Activated CD4-positive, alpha-beta T cell treated with anti-CD3 and anti-CD28 coated beads for 48 hours (primary cell): ENCODE results near the gene LRMDA.

Experiments used
- DNase-seq: peaks from one replicate; pipeline ENCODE4 v3.0.0-alpha.2; 2020

Gene LRMDA

DNA sequence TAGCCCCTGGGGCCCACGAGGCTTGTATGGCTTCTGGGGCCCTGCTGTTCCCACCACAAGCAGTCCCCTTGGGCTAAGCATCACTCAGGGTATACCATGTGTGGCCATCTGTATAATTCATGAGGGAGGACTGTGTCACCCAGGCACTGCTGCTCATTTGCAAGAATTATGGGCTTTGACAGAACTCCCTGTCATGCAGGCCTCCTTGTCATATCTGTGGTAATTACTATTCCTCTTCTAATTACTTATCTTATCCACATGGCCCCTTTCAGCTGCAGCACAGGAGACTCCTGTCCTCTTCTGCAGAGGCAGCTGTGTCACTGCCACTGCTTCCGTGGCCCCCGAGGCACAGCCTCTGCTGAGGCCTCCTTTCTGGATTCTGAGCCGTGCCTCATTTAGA is 46.3 kb downstream of the LRMDA start:
- no peak for DNase-seq

DNA sequence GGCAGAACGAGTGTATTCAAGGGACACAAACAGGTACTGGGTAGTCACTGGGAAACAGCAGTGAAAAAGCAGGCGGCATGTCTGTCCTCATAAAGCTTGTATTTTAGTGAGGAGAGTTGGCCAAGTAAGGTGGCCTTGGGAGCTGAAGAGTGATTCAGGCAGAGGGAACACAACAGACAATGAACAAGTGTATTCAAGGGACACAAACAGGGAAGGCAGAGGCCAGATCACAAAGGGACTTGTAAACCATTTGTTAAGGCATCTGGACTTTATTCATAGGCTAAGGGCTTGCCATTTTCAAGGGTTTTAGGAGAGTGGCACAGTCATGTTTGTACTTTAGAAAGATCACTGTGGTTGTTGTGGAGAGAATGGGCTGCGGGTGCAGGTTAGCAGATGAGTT is 49.0 kb downstream of the LRMDA start:
- no peak for DNase-seq

DNA sequence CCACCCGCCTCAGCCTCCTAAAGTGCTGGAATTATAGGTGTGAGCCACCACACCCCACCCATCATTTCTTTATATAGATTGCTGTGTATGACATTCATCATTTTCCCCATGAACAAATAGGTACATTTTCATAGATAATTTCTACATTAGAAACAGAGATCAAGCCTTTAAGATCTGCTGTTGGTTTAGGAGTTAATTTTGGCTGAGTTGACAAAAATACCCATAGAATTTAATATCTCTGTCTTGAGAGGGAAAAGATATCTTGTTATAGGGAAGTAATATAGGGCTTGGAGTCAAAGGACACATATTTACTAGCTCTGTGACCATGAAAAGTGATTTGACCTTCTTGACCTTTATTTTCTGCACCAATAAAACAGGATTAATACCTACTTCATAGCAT is 51.8 kb downstream of the LRMDA start:
- DNase-seq, result no peak

DNA sequence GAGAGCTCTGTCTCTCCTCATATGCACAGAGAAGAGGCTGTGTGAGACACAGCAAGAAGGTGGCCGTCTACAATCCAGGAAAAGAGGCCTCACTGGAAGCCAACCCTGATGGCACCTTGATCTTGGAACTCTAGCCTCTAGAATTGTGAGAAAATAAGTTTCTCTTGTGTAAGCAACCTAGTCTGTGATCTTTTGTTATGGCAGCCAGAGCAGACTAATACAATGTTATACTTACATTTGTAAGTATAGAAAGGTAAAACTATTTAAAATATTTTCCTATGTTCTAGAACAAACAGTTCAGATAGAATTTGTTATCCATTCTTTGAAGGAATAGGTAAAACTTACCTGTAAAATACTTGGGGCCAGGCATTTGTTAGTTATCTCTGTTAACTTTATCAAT is 53.3 kb downstream of the LRMDA start:
- no peak for DNase-seq

DNA sequence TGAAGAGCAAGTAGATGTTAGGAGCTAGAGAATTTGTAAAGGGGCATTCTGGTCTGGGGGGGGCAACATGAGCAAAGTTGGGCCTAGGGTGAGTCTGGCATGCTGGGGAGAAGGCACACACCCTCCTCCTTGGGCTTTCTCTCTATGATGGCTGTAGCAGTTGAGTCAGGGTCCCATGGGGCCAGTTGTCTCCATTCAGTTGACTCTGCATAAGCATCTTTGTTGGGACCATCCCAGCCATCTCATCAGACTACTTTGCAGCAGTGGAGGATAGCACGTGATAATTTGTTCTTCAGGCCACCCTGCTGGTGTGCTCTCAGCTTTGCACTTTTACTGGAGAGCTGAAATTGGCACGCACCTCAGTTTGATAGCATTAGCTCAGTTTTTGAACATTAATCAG is 55.2 kb downstream of the LRMDA start:
- DNase-seq, result no peak

DNA sequence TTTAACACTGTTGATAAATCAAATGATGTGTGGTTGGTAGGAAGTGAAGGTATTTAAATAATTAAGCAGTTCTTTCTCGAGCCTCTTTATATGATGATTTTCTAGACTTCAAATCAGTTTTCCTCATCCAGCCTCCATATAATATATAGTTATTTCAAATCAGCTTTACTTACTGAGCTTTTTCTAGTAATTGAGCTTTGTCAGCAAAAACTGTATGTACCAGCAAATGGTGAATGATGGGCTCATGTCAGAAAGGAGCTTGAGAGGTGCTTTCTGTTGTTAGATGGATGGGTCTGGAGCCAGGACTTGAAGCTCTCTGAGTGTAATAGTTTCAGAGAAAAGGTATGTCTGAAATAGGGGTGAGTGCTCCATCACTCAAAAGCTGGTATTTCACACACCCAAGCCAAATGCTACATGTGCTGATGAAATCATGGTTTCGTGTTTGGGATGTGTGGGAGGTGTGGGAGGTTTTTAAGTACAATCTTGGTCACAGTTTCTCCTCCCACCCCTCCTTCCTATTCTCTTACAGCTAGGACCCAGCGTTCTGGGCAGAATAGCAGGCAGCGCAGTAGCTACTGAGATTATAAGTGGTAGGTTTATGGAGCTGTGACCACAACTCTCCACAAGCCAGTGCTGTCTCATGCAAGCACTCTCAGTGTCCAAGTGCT is 55.8 kb downstream of the LRMDA start:
- DNase-seq, result no peak

DNA sequence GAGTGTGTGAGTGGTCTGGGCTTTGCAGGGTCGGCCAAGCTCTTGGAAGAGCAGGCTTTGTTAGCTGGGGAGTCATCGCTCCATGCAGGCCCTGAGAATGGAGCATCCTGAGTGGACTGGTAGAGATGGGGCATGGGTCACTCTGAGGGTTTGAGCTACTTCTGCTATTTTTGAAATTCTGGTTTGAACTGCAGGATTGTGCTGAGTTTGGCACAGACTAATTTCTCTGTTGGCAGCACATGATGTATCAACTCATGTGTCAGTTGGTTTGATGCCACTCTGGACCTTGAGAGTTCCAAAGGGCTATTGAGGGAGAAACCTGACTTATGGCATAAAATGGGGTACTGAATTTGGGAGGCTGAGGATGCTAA is 56.3 kb downstream of the LRMDA start:
- DNase-seq, result no peak

DNA sequence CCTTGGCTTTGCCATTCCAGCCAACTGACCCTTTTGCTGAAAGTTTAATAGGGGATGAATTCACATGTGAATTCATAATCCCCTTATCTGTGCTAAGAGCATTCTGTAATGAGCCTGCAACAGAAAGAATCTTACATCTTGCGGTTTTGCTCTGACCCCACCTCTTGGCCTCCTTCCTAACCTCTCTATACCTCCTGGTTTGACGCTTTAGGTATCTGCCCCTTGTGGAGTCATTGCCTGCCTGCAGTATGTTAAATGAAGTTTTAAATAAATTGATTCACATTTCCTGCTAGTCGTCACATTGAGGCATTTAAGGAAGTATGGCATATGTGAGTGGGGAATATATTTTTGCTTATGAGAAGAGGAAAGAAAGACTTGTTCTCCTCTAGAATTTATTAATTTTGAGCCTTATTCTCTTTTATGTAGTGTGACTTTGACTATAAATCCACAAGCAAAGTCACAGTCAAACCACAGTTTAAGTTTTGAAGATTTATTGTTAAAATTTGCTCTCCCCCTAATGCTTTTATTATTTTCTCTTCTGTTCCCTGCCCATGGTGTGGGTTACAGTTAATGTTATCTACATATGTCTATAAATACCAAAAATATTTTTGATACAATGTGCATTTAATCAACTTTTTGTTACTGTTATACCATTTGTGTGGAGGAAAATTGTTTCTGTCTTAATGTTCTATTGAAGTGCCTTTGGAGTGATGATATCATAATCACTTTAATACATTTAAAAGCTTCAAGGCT is 60.9 kb downstream of the LRMDA start:
- DNase-seq, result no peak

DNA sequence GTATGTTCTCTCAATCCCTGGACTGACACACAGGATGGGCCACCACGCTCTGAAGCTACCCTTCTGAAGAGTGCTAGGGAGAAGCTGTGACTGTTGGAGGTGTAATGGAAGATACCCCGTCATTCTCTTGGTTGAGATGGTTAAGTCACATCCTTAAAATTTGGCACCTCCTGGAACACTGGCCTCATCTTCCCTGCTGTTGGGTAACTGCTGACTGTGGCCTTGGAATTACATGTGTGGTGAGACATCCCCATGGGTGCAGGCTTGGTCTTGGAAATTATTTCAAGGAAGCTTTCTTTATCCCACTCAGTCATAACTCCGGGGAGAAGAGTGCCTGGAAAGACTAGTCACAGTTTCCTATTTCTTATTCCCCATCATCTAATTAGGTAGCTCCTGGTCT is 62.0 kb downstream of the LRMDA start:
- no peak for DNase-seq

DNA sequence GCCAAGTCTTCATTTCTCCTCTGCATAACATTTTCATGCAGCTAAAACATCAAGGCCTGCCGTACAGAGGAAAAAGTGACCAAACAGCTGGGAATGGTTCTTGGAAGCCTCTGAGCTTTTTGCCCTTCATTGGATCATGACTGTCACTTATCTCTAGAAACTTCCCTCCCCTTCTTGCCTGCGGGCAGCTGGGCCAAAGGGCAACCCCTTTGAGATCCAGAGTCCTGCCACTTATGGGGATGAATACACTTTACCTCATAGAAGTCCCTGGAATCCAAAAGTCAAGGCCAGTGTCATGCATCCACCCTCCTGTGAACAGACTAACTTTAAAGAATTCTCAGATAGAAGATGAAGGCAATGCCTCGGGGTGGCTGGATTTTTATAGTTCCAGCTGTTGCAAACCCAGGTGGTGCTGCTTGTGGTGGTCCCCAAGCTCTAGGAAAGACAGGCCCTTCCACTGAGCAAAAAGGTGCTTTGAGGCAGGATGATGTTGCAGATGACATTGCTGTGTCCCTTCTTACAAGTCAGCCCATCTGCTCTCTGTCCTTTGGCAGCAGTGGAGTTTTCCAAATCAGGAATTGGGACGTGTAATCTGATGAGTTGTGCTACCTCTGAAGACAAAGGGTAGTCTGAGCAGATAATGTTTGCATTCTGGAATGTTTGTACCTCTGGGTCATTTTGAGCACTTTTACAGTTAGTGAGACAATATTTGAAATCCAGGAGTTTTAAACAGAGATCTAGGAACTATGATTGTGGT is 64.2 kb downstream of the LRMDA start:
- DNase-seq, result no peak

DNA sequence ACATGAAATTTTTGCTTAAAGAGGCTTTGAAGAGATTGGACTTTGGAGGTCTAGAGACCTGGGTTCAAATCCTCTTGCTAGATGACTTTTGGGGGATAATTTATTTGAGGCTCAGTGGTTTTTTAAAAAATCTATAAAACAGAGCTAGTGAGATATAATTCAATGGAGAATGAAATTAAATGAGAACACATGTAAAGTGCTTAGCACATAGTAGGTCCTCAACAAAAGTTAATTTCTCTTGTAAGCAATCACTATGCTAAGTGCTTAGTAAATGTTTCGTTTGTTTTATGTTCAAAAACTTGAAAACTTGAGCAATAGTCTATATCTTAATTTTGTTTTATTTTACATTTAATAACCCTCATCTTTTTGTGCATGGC is 64.8 kb downstream of the LRMDA start:
- no peak for DNase-seq

DNA sequence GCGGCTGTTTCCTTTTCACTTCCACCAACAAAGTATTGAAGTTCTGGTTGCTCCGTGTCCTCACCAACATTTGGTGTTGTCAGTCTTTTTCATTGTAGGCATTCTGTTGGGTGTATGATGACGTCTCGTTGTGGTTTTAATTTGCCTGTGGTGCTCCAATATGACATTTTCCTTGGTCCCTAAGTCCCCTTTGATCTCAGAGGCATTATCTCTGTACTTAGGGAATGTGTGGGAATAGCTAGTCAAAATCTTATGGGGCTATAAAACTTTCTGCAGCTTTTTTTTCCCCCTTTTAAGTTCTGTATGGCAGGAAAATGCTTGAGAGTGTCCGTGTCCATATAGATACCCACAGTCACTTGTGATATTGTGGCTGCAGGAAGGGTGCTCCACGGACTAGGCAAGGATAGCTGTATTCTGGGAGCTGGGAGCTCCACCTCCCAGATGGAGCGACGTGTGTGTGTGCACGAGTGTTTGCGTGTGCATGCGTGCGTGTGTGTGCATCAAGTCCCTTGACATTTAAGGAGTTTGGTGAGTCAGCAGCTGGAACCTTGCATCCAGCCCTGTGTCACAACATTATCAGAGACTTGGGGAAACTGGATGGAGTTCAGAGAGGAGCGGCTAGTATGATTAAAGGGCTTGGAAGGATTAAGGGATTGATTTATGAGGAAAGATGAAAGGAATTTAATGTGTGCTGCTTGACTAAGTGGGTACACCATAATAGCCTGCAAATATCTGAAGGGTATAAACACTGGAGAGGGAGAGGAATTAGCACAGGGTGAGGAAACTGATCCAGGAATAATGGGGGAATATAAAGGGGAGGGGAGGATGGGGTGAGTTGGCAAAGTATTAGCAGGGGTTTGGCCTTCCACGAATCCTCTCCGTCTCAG is 66.8 kb downstream of the LRMDA start:
- no peak for DNase-seq

DNA sequence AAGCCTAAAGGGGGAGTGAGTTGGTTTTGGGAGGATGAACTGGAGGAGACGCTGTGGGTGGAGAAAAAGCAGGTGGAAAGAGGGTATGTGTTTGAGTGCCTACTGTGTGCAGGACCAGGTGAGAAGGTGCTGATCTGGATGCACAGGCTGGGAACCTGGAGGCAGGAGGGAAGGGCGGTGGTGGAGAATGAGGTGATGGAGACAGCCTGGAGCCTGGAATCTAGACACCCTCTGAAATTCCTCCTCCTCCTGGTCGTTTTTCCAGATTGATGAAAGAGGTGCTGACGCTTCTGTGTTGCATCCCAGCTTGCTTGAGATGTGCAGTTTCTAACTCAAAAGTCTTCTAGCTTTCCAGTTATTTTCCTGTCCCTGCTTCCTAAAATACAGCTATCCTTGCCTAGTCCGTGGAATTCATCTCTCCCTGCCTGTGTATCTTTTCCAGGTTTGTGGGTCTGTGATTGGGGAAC is 67.5 kb downstream of the LRMDA start:
- DNase-seq, result no peak

DNA sequence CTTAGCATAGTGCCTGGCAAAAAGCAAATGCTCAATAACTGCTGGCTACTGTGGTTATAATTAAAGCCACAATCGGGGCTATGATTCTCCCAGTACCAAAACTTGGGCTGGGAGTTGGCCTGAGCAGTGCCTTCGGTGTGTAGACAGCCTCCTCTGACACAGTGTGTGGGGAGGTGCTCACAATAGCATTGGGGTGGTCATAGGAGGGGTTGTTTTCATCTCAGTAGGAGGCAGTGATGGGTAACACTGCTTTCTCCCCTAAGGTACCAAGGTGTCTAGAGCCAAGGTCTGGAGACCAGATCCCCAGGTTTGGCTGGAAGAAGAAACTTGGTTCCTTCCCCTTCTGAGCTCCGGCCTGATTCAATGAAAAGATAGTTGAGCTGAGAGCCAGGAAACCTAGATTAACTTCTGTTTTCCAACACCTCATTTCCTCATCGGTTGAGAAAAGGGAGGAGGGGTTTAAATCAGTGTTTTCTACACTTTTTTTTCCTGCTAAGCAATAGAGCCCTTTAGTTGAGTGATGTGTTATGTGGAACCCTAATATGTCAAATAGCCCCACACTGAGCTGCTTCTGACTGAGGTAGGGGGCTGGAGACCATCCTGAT is 68.2 kb downstream of the LRMDA start:
- no peak for DNase-seq

DNA sequence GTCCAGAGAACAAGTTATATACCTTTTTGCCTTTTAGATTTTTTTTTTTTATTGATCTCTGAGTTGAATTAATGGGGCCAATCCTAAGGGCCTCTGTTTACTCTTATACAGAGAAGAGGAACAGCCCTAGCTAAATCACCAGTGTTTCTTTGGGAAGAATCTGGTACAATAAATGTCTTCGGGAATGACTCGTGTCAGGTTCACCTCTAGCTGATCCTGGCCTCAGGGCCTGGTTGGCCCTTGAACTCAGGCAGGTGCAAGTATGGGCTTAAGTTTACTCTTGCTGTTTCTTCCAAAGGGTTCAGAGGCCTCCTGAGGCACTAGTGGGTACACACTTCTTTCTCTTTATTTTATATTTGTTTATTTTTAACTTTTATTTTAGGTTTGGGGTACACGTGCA is 71.0 kb downstream of the LRMDA start:
- DNase-seq, result no peak

DNA sequence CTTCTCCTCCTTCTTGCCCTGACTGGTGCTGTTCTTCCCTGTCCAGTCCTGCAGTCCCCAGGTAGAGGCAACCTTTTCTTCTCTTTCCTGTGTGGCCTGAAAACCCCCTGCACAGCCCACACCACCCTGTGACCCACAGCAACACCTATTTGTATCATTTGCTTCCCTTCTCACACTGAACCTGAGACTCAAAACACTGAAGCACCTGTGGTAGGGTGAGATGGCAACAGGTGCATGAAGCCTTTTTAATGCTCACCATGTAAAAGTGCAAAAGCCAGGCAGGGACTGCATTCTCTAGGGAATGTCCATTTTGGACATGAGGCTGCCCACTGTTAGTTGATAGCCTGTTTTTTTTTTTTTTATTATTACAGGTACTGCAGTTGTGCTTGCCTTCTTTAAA is 71.4 kb downstream of the LRMDA start:
- no peak for DNase-seq

DNA sequence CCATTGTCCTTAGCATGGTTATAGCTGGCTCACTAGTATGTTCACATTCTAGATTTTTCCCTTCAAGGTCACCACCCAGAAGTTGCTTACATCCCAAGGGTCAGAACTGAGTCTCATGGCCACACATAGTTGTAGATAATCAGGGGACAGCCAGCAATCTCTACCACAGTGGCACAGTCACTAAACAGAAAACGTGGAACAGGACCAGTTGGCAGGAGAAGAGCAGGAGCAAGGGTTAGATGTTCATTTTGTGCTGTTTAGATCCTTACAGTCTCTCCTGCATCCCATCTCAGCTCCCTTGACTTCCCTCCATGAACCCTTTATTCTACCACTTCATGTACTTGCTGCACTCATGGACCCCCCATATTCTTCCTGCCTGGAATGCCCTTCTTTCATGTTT is 73.9 kb downstream of the LRMDA start:
- no peak for DNase-seq

DNA sequence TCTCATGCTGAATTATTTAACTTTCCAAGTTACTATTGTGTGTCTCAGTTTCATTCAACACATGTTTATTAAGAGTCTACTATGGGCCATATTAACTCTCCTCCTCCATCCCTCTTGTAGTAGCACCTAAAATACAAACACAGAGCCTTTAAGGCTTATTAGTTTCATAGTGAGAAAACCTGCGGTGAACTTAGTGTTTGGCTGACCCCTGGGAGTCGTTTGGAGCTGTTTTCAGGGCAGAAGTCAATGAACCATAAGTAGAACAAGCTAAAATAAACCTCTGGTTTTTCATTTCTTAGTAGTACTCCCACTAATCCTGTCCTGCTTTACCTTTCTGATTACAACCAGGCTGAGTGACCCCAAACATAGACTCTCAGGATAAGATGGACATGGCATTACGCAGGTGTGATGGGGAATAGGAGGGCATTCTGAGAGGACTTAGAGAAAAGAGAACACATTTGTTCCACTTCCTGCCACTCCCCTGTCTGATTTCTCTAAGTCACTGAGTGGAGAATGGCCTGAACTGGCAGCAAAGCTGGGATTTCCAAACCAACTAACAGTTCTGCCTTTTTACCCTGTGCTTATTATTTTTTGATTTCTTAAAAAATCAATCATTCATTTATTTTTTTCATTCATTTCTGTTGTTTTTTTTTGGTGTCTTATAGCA is 74.5 kb downstream of the LRMDA start:
- no peak for DNase-seq

DNA sequence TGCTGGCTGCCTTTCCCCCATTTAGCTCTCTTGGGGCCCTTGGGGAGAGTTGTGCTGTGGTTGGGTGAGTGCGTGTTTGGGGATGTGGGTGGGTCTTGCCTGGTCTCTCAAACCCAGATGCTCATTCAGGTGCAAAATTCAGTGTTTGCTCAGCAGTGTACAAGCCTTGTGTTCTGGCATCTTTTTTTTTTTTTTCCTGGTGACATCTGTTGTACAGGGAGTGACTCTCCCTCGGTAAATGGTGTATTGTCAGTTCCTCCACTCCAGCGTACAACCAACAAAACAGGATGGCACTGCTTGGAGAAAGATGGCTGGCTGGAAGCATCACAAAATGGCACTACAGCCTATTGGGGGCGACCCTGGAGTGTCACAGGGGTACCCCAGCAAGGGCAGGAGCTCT is 75.5 kb downstream of the LRMDA start:
- DNase-seq, result no peak

DNA sequence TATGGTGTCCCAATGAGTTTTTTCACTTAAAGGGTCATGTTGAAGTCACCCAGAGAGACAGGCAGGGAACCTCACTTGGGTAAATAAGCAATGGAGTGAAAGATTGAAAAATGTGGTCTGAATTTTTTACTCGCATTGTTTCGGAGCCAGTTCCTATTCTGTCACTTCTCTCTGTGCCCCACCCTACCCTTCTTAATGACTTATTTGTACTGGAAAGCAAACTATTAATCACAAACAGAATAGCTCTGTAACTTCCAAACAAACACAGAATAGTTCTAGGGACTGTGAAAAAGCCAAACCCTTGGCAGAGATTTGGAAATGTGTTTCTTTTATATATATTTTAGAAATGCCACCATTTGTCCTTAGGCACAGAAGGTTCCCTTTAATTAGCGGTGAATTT is 76.0 kb downstream of the LRMDA start:
- DNase-seq, result no peak

DNA sequence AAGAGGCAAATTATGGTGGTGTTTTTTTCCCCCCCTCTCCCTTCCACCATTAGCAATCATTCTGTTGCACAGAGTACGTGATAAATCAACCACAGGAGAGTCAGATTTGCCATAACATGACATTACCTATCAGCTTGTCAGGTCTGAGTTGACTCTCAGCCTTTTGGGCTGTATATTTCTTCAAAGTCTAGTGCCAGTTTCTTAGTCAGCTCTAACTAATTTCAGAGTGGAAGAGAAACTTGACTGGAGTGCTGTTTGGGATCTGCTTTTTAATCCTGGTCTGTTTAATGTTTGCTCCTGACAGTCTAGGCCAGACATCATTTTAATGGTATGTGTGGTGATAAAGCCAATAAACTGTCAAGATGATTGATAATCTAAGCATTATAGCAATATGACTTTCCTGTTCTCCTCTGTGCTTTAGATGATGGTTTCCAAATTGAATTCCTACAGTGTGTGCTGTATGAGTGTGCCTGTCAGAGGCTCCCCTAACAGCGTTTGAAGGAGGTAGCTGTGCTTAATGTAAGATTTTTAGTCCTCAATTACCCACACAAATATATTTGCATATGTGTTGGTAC is 76.9 kb downstream of the LRMDA start:
- no peak for DNase-seq

DNA sequence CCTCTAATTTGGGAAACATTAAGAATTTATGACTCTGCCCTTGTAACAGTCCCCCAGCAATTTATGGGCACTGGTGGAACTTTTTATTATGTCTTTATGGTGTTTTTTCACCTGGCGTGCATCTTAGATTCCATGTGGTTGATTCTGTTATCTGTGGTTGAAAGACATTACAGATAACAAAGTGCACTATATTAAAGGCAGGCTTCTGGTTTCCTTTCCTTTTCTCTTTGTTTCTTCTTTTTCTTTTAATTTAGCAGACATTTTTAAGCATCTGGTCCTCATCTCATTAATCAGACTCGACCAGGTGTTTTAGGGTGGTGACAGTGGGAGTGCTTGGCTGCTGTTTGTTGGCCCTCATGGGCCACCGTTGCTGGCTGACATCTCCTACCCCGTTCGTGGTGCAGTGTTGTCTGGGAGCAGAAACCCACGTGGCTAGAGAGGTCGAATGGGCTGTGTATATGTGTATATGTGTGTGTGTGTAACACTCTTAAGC is 77.4 kb downstream of the LRMDA start:
- no peak for DNase-seq
